Spleen (tissue), 7 donors: Measurements from ENCODE around the gene ZNF480.

Source experiments
- CTCF ChIP-seq, 11 experiments: fragments of 200-600 bp in 7 of 11; fragments of 450-650 bp in 4 of 11; sonication (generic) in 4 of 11; IDR thresholded peaks in 8 of 11; conservative IDR thresholded peaks in 3 of 11; 1 replicate in 7 of 11; 2 replicates in 4 of 11; pipeline versions ENCODE4 v1.4.0 to v1.8.0; 2016 to 2021; ENCODE audit warnings: antibody characterized with exemption in 11 of 11, inconsistent platforms in 4 of 11, mild to moderate bottlenecking in 1 of 11
- POLR2A ChIP-seq, 3 donors: fragments of 450-650 bp; IDR thresholded peaks; one replicate each; pipeline ENCODE4 v1.5.1; 2017; ENCODE audit warnings: antibody characterized with exemption in 3 of 3, mild to moderate bottlenecking in 1 of 3
- POLR2AphosphoS5 ChIP-seq, 3 donors: sonication (generic); formaldehyde crosslinking; IDR thresholded peaks; one replicate each; pipeline ENCODE4 v1.5.1; 2017; ENCODE audit warnings: antibody characterized with exemption in 3 of 3
- donor health status: DM: no; HTN: no; CAD: no; lungs with moderate emphysema.
- donor health status: DM: no; HTN: no; CAD: no.
- donor health status: DM: no; HTN: no; CAD: no.

- peak; percentile 91 to 94 (median 93) for TF ChIP-seq POLR2AphosphoS5 (IDR thresholded peaks at IDR 0.05)
- no peak for TF ChIP-seq CTCF (IDR thresholded peaks at IDR 0.05 in 8 of 11, conservative IDR thresholded peaks at IDR 0.05 in 3 of 11)
- TF ChIP-seq POLR2A (IDR thresholded peaks at IDR 0.05) = no peak
Measured at GRCh38 chr19:52369559-52370340, 72.8 kb downstream of the ZNF480 start, which contains the start of gene ZNF880.
